Lung (tissue), 12 donors: ENCODE measurements around the gene U2SURP. TPM values are rescaled to one million over a fixed set of nuclear protein-coding genes. Genes with fewer than 3 reads are reported as not detected.
"Not testable (repeated sequence)": the region's sequence is repeated elsewhere in the genome, so short reads cannot be mapped to it uniquely, and the experiment has no call there.

Experiments used
- ATAC-seq: fragments of 200-7000 bp; cut with Tn5 transposase; one replicate; pipeline ENCODE4 v1.9.1; 2020; ENCODE audit warnings: moderate number of reproducible peaks; ENCODE audit not compliant: insufficient read depth, low FRiP score
- DNase-seq, 3 donors: peaks; one replicate each; pipeline ENCODE4 v3.0.0-alpha.2; 2013 to 2017
- H3K27ac ChIP-seq, 2 donors: one replicate each; pipeline ENCODE4 v1.5.1; 2013; ENCODE audit warnings: mild to moderate bottlenecking in 2 of 2, moderate library complexity in 2 of 2, control low read depth in 1 of 2, inconsistent platforms in 1 of 2, low read depth in 1 of 2, low read length in 1 of 2
- H3K27me3 ChIP-seq, 3 donors: one replicate each; pipeline ENCODE4 v1.5.1; 2013; ENCODE audit warnings: low read length in 2 of 3; ENCODE audit not compliant: control insufficient read depth in 3 of 3, insufficient read depth in 3 of 3
- H3K36me3 ChIP-seq, 4 donors: one replicate each; pipeline ENCODE4 v1.5.1; 2013; ENCODE audit warnings: low read length in 4 of 4, mild to moderate bottlenecking in 1 of 4, moderate library complexity in 1 of 4; ENCODE audit not compliant: control insufficient read depth in 4 of 4, insufficient read depth in 4 of 4
- H3K4me1 ChIP-seq, 5 donors: one replicate each; pipeline ENCODE4 v1.5.1; 2013; ENCODE audit warnings: low read length in 5 of 5, mild to moderate bottlenecking in 2 of 5, moderate library complexity in 1 of 5; ENCODE audit not compliant: control insufficient read depth in 5 of 5, insufficient read depth in 5 of 5
- H3K4me3 ChIP-seq: one replicate; pipeline ENCODE4 v1.5.1; 2013; ENCODE audit warnings: mild to moderate bottlenecking, control low read depth, moderate library complexity
- H3K9ac ChIP-seq, 2 donors: one replicate each; pipeline ENCODE4 v1.5.1; 2013; ENCODE audit warnings: low read length in 2 of 2, control low read depth in 1 of 2; ENCODE audit not compliant: insufficient read depth in 1 of 2
- H3K9me3 ChIP-seq, 4 donors: one replicate each; pipeline ENCODE4 v1.5.1; 2013; ENCODE audit warnings: low read length in 3 of 4, mild to moderate bottlenecking in 1 of 4, moderate library complexity in 1 of 4; ENCODE audit not compliant: control insufficient read depth in 4 of 4, insufficient read depth in 3 of 4
- CTCF ChIP-seq: IDR thresholded peaks from 2 replicates; pipeline ENCODE4 v1.5.1; 2012; ENCODE audit warnings: mild to moderate bottlenecking; ENCODE audit errors: control extremely low read depth, extremely low read depth
- whole genome bisulfite sequencing, 2 donors: extraction: QIAGEN DNeasy Blood & Tissue Kit; methylation state at CpG; one replicate each; pipeline ENCODE4 v1.1.7; 2013; 5-methylcytosine and 5-hydroxymethylcytosine counted together
- polyA plus RNA-seq, 2 donors: library from polyadenylated mRNA; stranded (reverse); fragments of 200-250 nt; gene quantifications; one replicate each; pipeline ENCODE4 v1.2.1, GENCODE V29; 2013
- total RNA-seq, 2 donors: library from RNA; depleted of rRNA in 1 of 2; stranded (reverse); fragments of >200 nt in 1 of 2; gene quantifications; one replicate each; pipeline ENCODE4 v1.2.1, GENCODE V29; 2014 to 2021
- donor health status: control.
- donor health status: control.
- donor health status: Bipolar disorder and iron deficiency.
- donor health status: healthy.
- donor health status: DM: yes; HTN: yes; CAD: no.

Gene U2SURP
- total and polyA plus RNA-seq, 4 donors = 25.7 to 167 (median 46.2) TPM

GRCh38 chr3:143071776-143072175 is 70.4 kb downstream of the U2SURP start:
- H3K9ac ChIP-seq = no peak overlapping the region
- no peak for ATAC-seq
- H3K36me3 ChIP-seq = no peaks in the 10 kb centered on the region
- no peaks in the 10 kb centered on the region for H3K9me3 ChIP-seq
- 88 to 94% methylated on average over 6 of the region's 6 CpGs for WGBS, 2 donors
- H3K4me3 ChIP-seq = no peak overlapping the region
- no peak for DNase-seq
- no peaks in the 10 kb centered on the region for H3K27me3 ChIP-seq
- H3K4me1 ChIP-seq = no peaks in the 10 kb centered on the region
- no peak overlapping the region for H3K27ac ChIP-seq
- TF ChIP-seq CTCF = no peak

- not testable (repeated sequence) for ATAC-seq, H3K27me3 ChIP-seq, H3K9me3 ChIP-seq, DNase-seq, H3K4me1 ChIP-seq, H3K9ac ChIP-seq, H3K4me3 ChIP-seq, H3K27ac ChIP-seq, H3K36me3 ChIP-seq
- WGBS, 2 donors = 95 to 96% methylated on average over 12 of the region's 12 CpGs
These were observed 71.1 kb downstream of the U2SURP start for GRCh38 chr3:143072298-143073020.

- H3K27me3 ChIP-seq, H3K4me3 ChIP-seq, H3K4me1 ChIP-seq, H3K27ac ChIP-seq, H3K9ac ChIP-seq, H3K9me3 ChIP-seq, DNase-seq, ATAC-seq, H3K36me3 ChIP-seq: not testable (repeated sequence)
- whole genome bisulfite sequencing, 2 donors = 89 to 98% methylated on average over 11 to 13 of the region's 15 CpGs
These were observed 72.2 kb downstream of the U2SURP start for GRCh38 chr3:143073541-143073940.

GRCh38 chr3:143073983-143074382 is 72.6 kb downstream of the U2SURP start:
- not testable (repeated sequence) for H3K4me3 ChIP-seq, H3K9ac ChIP-seq, H3K4me1 ChIP-seq, H3K9me3 ChIP-seq, ATAC-seq, H3K27ac ChIP-seq, DNase-seq, H3K27me3 ChIP-seq, H3K36me3 ChIP-seq
- 71 to 79% methylated on average over 5 of the region's 5 CpGs for WGBS, 2 donors

- no peak overlapping the region for H3K27ac ChIP-seq
- TF ChIP-seq CTCF = no peak
- H3K36me3 ChIP-seq = no peaks in the 10 kb centered on the region
- peaks cover 0 to 3% (median 0%) of the 10 kb centered on the region in 4 donors for H3K9me3 ChIP-seq
- H3K4me3 ChIP-seq = no peak overlapping the region
- DNase-seq (no peak), ATAC-seq (no peak)
- H3K27me3 ChIP-seq = no peaks in the 10 kb centered on the region
- no peaks in the 10 kb centered on the region for H3K4me1 ChIP-seq
- no peak overlapping the region for H3K9ac ChIP-seq
- WGBS, 2 donors = 87 to 95% methylated on average over 4 of the region's 4 CpGs
These were observed 77.5 kb downstream of the U2SURP start for GRCh38 chr3:143078883-143079282.
